ENCODE measurements around the gene LCK.

The LCK gene

DNA sequence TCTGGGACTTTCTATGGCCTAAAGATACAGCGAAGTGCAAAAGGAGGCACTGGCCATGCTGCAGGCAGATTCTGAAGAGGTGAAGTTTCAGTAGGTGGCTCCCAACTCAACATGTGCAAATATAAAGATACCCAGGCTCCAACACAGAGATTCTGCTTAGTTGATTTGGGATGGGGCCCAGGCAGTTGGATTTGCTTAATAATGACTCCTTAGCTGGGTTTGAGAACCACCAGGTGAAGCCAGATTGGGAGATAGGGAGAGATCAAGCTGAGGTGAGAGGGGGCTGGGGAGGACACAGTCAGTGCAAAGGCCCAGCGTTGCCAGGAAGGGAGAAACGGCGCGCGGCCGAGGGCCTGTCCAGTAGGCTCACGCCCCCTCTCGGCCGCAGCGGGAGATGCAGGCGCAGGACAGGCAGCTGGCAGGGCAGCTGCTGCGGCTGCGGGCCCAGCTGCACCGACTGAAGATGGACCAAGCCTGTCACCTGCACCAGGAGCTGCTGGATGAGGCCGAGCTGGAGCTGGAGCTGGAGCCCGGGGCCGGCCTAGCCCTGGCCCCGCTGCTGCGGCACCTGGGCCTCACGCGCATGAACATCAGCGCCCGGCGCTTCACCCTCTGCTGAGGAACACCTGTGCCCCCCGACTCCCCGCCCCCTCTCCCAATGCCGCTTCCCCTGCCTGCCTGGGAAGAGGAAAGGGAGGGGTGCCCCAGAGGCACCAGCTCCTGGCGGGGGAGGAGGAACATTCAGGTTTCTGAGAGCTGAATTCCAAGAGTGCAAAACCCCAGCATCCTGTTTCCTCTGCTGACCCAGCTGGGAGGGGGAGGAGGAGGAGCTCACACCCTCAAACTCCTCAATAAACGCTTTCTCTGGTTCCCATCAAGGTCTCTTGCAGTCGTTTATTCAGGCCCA is 2.8 kb upstream of the LCK start (continued):
- no peak for TF ChIP-seq ZNF626 (tag by site-specific recombination; IDR thresholded peaks at IDR 0.05)
- TF ChIP-seq HOXD13 (CRISPR knock-in tag; IDR thresholded peaks at IDR 0.05; ENCODE audit: borderline replicate concordance) = no peak
- TF ChIP-seq ZNF549 (tag by site-specific recombination; IDR thresholded peaks at IDR 0.05) = no peak
- TF ChIP-seq, protein P1, sequence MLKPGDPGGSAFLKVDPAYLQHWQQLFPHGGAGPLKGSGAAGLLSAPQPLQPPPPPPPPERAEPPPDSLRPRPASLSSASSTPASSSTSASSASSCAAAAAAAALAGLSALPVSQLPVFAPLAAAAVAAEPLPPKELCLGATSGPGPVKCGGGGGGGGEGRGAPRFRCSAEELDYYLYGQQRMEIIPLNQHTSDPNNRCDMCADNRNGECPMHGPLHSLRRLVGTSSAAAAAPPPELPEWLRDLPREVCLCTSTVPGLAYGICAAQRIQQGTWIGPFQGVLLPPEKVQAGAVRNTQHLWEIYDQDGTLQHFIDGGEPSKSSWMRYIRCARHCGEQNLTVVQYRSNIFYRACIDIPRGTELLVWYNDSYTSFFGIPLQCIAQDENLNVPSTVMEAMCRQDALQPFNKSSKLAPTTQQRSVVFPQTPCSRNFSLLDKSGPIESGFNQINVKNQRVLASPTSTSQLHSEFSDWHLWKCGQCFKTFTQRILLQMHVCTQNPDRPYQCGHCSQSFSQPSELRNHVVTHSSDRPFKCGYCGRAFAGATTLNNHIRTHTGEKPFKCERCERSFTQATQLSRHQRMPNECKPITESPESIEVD (tag by site-specific recombination; IDR thresholded peaks at IDR 0.05) = no peak
- peak; percentile 74; the same call in 1 of the 2 replicates for TF ChIP-seq ZFP69B (tag by site-specific recombination; IDR thresholded peaks at IDR 0.05)
- no peak for TF ChIP-seq ZNF530 (tag by site-specific recombination; IDR thresholded peaks at IDR 0.05; ENCODE audit: low read depth)
- no peak for TF ChIP-seq ZNF155 (tag by site-specific recombination; IDR thresholded peaks at IDR 0.05)
- peak; percentile 42; the same call in 1 of the 2 replicates for TF ChIP-seq KLF8 (tag by site-specific recombination; IDR thresholded peaks at IDR 0.05)
- TF ChIP-seq ZNF202 (tag by site-specific recombination; IDR thresholded peaks at IDR 0.05; ENCODE audit: borderline replicate concordance) = no peak
- TF ChIP-seq, protein P2, sequence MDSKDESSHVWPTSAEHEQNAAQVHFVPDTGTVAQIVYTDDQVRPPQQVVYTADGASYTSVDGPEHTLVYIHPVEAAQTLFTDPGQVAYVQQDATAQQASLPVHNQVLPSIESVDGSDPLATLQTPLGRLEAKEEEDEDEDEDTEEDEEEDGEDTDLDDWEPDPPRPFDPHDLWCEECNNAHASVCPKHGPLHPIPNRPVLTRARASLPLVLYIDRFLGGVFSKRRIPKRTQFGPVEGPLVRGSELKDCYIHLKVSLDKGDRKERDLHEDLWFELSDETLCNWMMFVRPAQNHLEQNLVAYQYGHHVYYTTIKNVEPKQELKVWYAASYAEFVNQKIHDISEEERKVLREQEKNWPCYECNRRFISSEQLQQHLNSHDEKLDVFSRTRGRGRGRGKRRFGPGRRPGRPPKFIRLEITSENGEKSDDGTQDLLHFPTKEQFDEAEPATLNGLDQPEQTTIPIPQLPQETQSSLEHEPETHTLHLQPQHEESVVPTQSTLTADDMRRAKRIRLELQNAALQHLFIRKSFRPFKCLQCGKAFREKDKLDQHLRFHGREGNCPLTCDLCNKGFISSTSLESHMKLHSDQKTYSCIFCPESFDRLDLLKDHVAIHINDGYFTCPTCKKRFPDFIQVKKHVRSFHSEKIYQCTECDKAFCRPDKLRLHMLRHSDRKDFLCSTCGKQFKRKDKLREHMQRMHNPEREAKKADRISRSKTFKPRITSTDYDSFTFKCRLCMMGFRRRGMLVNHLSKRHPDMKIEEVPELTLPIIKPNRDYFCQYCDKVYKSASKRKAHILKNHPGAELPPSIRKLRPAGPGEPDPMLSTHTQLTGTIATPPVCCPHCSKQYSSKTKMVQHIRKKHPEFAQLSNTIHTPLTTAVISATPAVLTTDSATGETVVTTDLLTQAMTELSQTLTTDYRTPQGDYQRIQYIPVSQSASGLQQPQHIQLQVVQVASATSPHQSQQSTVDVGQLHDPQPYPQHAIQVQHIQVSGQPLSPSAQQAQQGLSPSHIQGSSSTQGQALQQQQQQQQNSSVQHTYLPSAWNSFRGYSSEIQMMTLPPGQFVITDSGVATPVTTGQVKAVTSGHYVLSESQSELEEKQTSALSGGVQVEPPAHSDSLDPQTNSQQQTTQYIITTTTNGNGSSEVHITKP (tag by site-specific recombination; IDR thresholded peaks at IDR 0.05) = peak; percentile 63
- TF ChIP-seq ZNF169 (tag by site-specific recombination; IDR thresholded peaks at IDR 0.05) = no peak
- no peak for TF ChIP-seq KLF10 (tag by site-specific recombination; IDR thresholded peaks at IDR 0.05)
- TF ChIP-seq TRIM28 (IDR thresholded peaks at IDR 0.05; ENCODE audit: borderline replicate concordance, low read length) = no peak
- no peak for TF ChIP-seq KLF1 (tag by site-specific recombination; IDR thresholded peaks at IDR 0.05)
- TF ChIP-seq ZNF23 (tag by site-specific recombination; IDR thresholded peaks at IDR 0.05; ENCODE audit: borderline replicate concordance) = no peak
- TF ChIP-seq ZNF335 (tag by site-specific recombination; conservative IDR thresholded peaks at IDR 0.05) = peak; percentile 85
- TF ChIP-seq, protein P3, sequence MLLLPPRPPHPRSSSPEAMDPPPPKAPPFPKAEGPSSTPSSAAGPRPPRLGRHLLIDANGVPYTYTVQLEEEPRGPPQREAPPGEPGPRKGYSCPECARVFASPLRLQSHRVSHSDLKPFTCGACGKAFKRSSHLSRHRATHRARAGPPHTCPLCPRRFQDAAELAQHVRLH (tag by site-specific recombination; IDR thresholded peaks at IDR 0.05) = peak; percentile 79
- no peak for TF ChIP-seq ZNF830 (tag by site-specific recombination; IDR thresholded peaks at IDR 0.05; ENCODE audit: low read depth)
- TF ChIP-seq, protein P4, sequence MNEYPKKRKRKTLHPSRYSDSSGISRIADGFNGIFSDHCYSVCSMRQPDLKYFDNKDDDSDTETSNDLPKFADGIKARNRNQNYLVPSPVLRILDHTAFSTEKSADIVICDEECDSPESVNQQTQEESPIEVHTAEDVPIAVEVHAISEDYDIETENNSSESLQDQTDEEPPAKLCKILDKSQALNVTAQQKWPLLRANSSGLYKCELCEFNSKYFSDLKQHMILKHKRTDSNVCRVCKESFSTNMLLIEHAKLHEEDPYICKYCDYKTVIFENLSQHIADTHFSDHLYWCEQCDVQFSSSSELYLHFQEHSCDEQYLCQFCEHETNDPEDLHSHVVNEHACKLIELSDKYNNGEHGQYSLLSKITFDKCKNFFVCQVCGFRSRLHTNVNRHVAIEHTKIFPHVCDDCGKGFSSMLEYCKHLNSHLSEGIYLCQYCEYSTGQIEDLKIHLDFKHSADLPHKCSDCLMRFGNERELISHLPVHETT (tag by site-specific recombination; IDR thresholded peaks at IDR 0.05) = peak; percentile 69; the same call in 1 of the 2 replicates
- no peak for TF ChIP-seq KLF7 (tag by site-specific recombination; IDR thresholded peaks at IDR 0.05; ENCODE audit: borderline replicate concordance)
- TF ChIP-seq, protein P5, sequence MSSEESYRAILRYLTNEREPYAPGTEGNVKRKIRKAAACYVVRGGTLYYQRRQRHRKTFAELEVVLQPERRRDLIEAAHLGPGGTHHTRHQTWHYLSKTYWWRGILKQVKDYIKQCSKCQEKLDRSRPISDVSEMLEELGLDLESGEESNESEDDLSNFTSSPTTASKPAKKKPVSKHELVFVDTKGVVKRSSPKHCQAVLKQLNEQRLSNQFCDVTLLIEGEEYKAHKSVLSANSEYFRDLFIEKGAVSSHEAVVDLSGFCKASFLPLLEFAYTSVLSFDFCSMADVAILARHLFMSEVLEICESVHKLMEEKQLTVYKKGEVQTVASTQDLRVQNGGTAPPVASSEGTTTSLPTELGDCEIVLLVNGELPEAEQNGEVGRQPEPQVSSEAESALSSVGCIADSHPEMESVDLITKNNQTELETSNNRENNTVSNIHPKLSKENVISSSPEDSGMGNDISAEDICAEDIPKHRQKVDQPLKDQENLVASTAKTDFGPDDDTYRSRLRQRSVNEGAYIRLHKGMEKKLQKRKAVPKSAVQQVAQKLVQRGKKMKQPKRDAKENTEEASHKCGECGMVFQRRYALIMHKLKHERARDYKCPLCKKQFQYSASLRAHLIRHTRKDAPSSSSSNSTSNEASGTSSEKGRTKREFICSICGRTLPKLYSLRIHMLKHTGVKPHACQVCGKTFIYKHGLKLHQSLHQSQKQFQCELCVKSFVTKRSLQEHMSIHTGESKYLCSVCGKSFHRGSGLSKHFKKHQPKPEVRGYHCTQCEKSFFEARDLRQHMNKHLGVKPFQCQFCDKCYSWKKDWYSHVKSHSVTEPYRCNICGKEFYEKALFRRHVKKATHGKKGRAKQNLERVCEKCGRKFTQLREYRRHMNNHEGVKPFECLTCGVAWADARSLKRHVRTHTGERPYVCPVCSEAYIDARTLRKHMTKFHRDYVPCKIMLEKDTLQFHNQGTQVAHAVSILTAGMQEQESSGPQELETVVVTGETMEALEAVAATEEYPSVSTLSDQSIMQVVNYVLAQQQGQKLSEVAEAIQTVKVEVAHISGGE (tag by site-specific recombination; conservative IDR thresholded peaks at IDR 0.05; ENCODE audit: low read depth) = no peak
- no peak for TF ChIP-seq ZNF19 (tag by site-specific recombination; IDR thresholded peaks at IDR 0.05; ENCODE audit: low read depth)
- TF ChIP-seq ZNF585B (tag by site-specific recombination; IDR thresholded peaks at IDR 0.05) = no peak
- TF ChIP-seq, protein P6, sequence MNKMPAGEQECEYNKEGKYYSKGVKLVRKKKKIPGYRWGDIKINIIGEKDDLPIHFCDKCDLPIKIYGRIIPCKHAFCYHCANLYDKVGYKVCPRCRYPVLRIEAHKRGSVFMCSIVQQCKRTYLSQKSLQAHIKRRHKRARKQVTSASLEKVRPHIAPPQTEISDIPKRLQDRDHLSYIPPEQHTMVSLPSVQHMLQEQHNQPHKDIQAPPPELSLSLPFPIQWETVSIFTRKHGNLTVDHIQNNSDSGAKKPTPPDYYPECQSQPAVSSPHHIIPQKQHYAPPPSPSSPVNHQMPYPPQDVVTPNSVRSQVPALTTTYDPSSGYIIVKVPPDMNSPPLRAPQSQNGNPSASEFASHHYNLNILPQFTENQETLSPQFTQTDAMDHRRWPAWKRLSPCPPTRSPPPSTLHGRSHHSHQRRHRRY (tag by site-specific recombination; IDR thresholded peaks at IDR 0.05) = no peak
- no peak for TF ChIP-seq ZNF248 (tag by site-specific recombination; IDR thresholded peaks at IDR 0.05)
- no peak for TF ChIP-seq ZXDB (tag by site-specific recombination; IDR thresholded peaks at IDR 0.05)
- no peak for TF ChIP-seq ZNF654 (tag by site-specific recombination; IDR thresholded peaks at IDR 0.05; ENCODE audit: low read depth)
- peak; percentile 41; the same call in 1 of the 2 replicates for TF ChIP-seq ZBTB48 (tag by site-specific recombination; IDR thresholded peaks at IDR 0.05)
